Measurements from ENCODE around the gene MDN1. TPM values are rescaled to one million over a fixed set of nuclear protein-coding genes. Genes with fewer than 3 reads are reported as not detected.

Gene MDN1
- total RNA-seq, 1 donor from 2014 or later = 36.6 TPM

DNA sequence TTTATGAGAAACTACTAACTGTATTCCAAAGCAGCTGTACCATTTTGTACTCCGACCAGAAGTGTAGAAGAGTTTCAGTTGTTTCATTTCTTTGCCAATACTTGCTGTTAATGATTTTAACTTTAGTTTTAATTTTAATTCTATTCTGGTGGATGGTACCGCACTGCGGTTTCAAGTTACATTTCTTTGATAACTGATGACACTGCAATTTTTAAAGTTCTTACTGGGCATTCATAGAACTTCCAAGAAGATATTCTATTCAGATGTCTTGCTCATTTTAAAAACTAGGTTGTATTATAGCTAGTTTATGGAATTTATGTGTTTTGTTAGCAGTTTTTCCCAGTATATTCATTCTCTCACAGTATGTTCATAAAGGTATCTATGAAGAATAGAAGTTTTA is 117.2 kb downstream of the MDN1 start:
- DNase-seq (ENCODE audit: low read depth) = no peak

DNA sequence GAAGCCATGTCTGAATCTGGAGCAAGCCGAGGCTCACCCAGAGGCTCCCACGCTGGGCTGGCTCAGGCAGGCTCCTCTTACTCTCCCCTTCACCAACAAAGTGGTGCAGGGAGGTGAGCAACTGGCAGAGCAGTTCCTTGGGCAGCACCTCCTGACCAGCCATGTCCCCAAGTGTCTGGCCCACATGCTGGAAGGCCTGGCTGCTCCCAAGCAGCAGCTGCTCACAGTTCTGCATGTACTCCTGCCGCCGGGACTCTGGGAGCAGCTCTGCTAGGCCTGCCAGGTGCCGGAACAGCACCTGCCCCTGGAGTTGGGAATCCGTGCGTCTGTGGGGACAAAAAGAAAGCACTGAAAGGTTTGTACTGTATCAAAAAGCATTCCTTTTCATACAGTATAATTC is 123.9 kb downstream of the MDN1 start:
- no peak for DNase-seq (ENCODE audit: low read depth)

DNA sequence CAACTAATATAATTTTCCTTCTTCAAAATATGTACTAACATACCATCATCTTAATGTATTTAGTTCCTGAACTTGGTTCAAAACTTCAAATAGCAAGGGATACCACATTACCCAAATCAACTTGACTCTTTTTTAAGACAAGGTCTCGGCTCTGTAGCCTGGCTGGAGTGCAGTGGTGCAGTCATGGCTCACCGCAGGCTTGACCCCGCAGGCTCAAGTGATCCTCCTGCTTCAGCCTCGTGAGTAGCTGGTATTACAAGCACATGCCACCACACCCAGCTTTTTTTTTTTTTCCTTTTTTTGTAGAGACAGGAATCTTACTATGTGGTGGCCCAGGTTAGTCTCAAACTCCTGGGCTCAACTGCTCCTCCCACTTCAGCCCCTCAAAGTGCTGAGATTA is 125.2 kb downstream of the MDN1 start:
- DNase-seq (ENCODE audit: low read depth) = no peak

GRCh38 chr6:89693207-89693606 is 126.4 kb downstream of the MDN1 start:
- DNase-seq (ENCODE audit: low read depth) = no peak

DNA sequence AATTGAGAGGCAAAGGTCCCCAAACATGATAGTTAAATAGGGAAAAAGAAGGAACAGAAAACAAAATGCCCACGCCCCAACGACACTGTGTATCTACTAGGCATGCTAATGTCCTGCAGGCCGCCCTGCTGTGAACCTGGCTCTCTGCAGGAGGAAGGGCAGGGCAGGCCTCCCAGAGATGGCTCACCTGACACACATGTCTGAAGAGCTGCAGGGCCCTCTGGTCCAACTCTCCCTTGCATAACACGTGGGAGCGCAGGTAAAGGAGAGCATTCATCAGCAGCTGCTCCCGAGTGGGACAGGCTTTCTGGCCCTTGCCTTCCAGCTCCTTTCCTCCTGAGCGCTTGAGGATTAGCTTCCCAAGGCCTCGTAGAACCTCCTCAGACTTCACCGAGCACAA is 127.3 kb downstream of the MDN1 start:
- no peak for DNase-seq (ENCODE audit: low read depth)

- DNase-seq (ENCODE audit: low read depth) = peak; percentile 2
Observed at GRCh38 chr6:89690944-89691324, 128.7 kb downstream of the MDN1 start.

DNA sequence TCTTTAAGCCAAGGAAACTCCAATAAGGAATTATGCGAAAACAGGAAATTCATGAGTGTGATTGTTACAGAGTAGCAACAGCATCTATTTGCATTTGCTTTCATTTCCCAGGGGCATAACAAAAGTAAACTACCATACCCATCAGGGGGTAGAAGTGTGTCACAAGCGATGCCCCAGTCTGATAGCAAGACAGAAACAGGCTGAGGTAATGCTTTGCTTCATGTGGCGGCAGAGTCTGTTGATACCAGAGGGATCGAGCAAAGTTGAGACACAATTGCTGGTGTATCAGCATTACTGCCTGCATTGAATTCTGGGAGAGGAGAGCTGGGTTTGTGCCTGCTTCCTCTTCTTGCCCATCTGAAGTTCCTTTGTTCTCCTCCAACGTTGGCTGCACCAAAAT is 129.9 kb downstream of the MDN1 start:
- no peak for DNase-seq (ENCODE audit: low read depth)

- DNase-seq (ENCODE audit: low read depth) = no peak
Observed at GRCh38 chr6:89688328-89688727, 131.3 kb downstream of the MDN1 start.

GRCh38 chr6:89685311-89685710 is 134.3 kb downstream of the MDN1 start:
- no peak for DNase-seq (ENCODE audit: low read depth)

DNA sequence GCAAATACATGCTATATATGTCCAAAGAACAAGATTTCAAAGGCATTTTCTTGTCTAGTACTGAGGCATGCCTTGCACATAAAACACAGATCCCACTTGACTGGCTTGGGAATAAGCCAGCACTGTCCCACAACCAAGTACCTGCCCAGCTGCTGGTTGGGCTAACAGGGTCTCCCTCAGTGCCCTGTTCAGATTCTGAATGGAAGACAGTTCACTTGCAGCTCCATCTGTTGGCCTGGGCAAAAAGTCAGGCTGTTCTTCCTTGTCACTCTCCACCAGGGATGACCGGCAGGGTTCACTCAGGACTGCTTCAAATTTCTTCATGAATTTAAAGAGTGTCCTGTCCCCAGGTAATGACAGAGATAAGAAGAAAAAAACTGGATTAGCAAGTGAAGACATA is 136.6 kb downstream of the MDN1 start:
- DNase-seq (ENCODE audit: low read depth) = no peak

- DNase-seq (ENCODE audit: low read depth) = no peak
Observed at GRCh38 chr6:89681983-89682564, 137.5 kb downstream of the MDN1 start.

DNA sequence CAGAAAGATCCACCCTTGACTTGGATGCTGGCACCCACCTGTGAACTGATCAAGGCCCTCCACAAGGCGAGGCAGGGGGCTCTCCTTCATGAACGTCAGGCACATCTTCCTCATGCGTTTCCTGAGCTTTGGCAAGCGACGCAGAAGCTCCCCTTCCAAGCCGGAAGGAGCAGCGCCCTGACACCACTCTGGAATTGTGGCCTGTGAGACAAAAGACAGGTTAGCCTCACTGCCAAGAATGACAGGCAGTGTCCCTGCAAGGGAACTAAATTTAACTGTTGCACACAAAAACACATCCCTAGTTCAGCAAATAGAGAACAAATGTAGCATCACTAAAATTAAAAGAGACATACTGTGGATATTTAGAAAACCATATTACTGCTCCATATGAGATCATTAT is 139.0 kb downstream of the MDN1 start:
- no peak for DNase-seq (ENCODE audit: low read depth)

DNA sequence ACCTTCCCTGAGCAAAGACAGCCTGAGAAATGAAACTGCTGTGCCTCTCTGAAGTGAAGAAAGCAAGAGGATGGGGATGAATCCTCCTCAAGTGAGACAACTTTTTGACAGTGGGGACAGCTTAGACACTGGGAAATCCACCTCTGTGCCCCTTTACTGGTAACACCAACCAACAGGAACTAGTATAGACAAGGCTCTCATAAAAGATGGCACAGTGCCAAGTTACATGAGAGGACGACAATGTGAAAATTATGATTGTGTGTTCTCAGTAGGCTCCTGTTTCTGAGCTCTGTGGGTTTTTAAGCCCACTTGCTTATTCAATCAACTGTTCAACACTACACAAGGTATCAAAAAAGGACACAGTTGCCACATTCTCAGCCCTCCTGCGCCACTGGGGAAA is 139.4 kb downstream of the MDN1 start:
- no peak for DNase-seq (ENCODE audit: low read depth)

DNA sequence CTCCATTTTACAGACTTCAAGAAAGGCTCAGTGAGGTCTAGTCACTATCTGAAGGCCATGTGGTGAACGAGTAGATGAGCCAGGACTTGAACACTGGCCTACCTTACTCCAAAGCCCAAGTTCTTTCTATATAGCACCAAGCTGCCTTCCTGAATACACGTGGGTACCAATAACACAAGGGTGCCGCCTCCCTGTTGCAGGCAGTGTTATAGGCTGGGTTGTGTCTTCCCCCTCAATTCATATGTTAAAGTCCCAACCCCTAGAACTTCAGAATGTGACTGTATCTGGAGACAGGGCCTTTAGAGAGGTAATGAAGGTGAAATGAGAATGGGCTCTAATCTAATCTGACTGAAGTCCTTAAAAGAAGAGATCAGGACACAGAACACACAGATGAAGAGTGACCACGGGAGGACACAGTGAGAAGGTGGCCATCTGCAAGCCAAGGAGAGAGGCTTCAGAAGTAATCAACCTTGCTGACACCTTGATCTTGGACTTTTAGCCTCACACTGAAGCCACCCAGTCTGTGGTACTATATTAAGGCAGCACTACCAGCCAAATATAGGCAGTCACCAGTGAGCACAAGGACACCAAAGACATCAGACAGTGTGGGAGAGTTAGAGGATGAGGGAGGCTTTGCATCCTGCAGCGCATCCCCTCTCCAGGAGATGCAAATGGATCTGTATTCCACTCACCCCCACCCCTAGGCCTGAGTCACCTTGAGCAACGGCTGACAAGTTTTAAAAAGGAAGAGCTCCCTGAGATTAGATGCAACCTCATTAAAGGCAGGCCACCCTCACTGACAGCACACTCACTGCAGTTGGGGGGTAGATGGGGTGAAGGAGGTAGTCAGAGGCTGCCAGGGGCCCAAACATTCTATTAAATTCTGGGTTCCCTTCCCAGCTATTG is 140.1 kb downstream of the MDN1 start:
- no peak for DNase-seq (ENCODE audit: low read depth)

GRCh38 chr6:89678531-89678930 is 141.1 kb downstream of the MDN1 start:
- DNase-seq (ENCODE audit: low read depth) = no peak

DNA sequence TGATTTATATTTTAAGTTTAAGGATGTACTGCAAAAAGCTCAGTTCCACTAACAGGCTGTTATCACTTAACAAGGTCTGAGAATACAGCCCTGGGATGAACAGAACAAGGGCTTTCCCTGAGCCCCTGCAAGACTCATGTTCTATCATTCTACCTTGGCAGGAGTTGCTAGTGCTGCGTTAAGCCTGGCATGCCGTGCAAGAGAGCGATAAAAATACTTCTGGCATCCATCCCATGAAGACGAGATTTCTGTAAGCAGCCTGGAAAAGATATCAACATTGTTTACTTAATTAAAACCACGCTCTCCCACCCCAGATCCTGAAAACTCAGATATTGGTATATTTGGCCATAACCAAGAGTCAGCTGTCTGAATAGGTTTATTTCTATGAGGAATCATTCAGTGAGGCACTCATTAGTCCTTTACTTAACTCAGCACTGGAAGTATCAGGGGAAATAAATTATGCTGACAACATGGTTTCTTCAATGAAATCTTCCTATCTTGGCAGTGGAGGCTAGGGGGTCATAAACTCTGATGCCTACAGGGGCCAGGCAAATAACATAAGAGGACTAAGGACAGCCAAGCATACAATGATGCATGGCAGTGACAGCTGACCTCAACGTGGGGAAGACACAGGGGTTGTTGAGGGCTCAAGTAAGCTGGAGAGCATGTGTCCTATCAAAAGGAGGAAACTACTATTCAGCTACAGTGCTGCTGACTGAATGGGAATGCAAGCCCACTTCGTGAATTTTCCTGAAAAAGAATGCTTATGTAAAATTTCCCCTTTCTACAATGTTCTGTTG is 143.4 kb downstream of the MDN1 start:
- DNase-seq (ENCODE audit: low read depth) = no peak

- DNase-seq (ENCODE audit: low read depth) = no peak
Observed at GRCh38 chr6:89670935-89671565, 148.5 kb downstream of the MDN1 start.

DNA sequence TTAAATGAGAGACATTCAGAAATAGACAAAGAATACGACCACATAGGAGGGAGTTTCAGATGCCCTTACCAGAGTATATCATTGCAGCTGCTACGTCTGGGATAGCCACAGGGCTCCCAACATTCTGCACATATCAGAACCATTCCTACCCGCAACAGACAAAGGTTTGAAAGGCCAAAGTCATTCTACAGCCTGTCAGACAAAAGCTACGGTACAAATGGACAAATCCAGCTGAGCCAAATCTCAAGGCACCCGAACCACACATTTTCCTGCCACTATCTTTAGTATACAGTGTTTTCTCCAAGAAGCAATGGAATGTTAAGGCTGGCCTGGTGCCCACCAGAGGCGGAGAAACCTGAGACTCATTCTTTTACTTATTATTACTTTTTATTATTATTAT is 150.6 kb downstream of the MDN1 start:
- DNase-seq (ENCODE audit: low read depth) = no peak

GRCh38 chr6:89667872-89668556 is 151.6 kb downstream of the MDN1 start:
- DNase-seq (ENCODE audit: low read depth) = no peak

- DNase-seq (ENCODE audit: low read depth) = no peak
Observed at GRCh38 chr6:89662659-89663223, 156.9 kb downstream of the MDN1 start.

- no peak for DNase-seq (ENCODE audit: low read depth)
Observed at GRCh38 chr6:89661559-89661958, 158.0 kb downstream of the MDN1 start.

Data from renal cortical epithelial cell (primary cell).